Activated CD8-positive, alpha-beta memory T cell treated with anti-CD3 and anti-CD28 coated beads for 48 hours (primary cell): Measurements from ENCODE around the gene ATIC.

Experiments used
- DNase-seq, 3 experiments: peaks; one replicate each; pipeline ENCODE4 v3.0.0-alpha.2; 2020; ENCODE audit warnings: low read depth in 2 of 3, low spot score in 2 of 3

The ATIC gene

DNA sequence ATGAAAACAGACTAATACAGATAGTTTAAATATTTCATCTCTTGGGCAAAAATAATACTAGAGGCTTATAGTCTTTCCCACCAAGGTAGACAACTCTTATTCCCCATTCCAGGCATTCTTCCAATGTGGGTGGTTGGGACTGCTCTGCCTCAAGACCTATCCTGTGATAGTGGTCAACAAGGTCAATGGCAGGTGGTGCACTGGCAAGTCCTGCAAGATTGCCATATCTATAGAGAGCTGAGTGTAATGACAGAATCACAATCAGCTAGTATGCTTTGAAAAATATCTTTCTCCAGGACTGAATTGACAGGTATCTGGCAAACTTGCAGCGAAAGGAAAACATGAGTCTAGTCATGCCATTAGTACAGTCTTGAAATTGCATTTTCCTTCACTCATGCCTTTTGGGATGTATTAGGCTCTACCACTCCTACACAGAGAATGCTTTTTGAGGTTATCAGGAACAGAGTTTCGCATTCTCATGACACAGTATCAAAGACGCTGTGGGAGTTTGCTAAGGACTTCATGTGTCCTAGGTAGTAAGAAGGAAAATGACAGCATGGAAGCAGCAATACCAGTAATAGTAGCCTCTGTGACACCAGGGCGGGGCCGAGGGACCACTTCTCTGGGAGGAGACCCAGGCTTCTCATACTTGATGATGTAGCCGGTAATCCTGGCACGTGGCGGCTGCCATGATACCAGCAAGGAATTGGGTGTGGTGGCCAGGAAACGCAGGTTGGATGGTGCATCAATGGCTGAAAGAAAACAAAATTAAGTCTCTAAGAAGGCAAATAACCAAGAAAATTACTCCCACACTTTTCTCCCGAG is 63.0 kb downstream of the ATIC start:
- no peak for DNase-seq

DNA sequence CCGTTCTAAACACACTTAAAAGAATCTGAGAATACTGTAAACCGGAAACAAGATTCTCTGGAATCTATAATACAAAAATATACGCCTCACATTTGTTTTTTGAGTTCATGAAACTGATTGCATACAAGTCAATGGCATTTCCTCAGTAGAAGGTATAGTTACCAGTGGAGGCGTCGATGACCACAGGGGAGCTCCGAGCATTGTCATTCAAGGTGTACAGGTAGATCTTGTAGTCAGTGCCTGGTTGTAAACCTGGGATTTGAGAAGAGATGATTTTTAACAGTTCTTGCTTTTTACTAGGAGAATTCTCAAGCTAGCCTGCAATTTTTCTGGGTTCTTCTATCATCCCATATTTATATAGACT is 63.6 kb downstream of the ATIC start:
- no peak for DNase-seq

DNA sequence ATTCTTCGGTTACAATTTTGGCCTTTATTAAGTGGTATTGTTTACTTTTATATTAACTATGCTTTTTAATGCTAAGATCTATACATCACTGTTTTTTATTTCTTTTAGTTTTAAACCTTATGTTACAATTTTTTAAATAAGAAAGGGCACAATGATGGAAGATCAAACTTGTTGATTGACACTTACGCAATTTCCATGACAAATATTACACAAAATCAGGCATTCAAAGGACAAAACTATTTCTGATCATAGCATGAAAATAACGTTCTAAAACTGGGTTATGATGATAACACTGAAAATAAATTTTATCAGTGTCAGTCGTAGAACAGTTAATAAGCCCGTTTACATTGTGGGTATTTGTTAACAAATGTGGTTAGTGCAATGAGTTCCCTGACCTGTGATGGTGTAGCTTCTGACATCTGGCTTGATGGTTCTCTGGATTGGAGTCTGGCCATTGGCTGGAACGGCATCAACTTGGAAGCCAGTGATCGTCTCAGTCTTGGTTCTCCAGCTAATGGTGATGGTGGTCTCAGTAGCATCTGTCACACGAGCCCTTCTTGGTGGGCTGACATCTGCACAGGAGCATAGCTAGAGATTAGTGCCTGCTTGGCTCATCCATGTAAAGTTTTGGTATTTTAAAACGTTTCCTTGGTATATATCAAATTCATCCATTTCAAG is 64.4 kb downstream of the ATIC start:
- DNase-seq: no peak

DNA sequence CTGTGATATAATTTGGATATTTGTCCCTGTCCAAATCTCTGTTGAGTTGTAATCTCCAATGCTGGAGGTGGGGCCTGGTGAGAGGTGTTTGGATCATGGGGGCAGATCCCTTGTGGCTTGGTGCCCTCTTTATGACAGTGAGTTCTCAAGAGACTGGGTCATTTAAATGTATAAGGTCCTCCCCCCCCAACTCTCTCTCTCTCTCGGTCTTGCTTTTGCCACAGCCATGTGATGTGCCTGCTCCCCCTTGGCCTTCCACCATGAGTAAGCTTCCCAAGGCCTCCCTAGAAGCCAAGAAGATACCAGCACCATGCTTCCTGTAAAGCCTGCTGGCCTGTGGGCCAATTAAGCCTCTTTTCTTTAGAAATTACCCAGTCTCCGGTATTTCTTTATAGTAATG is 65.4 kb downstream of the ATIC start:
- no peak for DNase-seq

DNA sequence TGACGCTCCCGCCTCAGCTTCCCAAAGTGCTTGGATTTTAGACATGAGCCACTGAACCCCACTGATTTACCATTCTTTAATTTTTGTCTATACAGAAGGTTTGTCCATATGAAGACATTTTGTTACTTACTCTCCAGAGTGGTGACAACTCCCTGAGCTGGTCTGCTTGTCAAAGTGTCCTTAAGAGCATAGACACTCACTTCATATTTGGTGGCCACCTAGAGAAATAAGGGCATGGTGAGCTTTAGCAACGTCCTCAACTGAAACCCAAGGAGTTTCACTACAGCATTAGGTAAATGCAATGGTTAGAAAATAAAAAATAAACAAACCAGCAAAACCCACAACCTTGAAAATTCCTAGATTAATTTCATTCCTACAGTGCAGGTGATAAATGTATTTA is 66.2 kb downstream of the ATIC start:
- DNase-seq: no peak

DNA sequence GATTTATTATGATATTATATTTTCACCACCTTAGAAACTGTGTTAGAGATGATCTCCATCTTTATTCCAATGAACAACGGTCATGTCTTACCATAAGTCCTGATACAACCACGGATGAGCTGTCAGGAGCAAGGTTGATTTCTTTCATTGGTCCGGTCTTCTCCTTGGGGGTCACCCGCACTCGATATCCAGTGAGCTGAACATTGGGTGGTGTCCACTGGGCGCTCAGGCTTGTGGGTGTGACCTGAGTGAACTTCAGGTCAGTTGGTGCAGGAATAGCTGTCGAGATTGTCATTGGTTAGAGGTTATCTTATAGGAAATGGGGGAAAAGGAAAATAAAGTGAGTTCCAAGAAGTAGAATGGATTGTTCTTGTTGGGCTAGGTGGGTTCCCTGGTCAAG is 67.2 kb downstream of the ATIC start:
- DNase-seq: no peak

DNA sequence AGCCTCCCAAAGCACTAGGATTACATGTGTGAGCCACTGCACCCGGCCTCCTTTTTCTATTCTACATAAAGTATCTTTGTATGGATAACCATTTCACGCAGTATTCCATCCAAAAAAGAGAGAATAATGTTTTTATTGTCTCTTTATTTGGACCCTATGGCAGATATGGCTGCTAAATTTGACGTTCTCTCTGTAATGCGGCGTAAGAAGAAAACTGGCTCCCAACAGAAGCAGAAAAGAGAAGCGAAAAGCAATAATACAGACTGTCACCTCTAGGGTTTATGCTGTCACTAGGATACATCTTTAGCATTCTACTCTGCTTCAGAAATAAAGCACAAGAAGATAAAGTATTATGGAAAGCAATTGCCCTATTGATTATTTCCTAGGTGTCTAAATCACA is 68.1 kb downstream of the ATIC start:
- no peak for DNase-seq

DNA sequence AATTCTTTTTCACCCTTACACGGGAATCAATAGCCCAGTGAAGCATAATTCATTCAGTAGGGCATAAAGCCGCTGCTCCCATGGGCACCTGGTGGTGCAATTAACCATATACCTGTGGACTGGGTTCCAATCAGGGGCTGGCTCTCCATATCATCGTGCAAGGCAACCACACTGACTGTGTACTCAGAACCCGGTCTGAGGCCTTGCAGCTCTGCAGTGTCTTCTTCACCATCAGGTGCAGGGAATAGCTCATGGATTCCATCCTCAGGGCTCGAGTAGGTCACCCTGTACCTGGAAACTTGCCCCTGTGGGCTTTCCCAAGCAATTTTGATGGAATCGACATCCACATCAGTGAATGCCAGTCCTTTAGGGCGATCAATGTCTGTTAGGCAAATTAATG is 68.8 kb downstream of the ATIC start:
- no peak for DNase-seq

DNA sequence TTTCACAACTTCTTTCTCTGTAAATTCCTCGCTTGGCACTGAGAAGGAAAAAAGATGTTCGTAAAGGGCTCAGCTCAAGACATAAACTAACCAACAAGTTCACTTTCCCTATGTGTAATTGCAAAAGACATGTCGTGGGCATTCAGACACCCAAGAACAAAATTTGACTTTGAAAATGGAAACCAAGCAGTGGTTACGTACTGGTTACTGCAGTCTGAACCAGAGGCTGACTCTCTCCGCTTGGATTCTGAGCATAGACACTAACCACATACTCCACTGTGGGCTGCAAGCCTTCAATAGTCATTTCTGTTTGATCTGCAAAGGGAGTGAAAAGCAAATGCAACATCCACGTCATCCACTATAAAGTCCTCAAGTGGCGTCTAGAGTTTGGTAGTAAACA is 70.2 kb downstream of the ATIC start:
- no peak for DNase-seq

DNA sequence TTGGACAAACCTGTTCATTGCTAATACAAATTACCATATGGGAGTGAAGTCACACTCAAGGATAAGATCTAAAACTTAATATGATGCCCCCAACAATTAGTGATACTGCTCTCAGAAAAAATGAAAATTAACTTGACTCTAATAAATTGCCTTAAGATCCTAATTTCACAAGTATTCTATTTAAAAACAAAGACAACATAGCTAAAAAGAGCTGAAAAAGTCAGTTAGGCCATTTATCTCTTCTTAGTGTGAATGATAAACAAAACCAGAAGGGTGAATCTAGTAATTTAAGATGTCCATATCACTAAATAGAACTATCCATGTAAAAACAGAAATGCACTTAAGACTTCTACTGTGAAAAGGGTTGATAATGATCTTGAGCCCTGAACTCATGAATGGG is 70.6 kb downstream of the ATIC start:
- DNase-seq: no peak

DNA sequence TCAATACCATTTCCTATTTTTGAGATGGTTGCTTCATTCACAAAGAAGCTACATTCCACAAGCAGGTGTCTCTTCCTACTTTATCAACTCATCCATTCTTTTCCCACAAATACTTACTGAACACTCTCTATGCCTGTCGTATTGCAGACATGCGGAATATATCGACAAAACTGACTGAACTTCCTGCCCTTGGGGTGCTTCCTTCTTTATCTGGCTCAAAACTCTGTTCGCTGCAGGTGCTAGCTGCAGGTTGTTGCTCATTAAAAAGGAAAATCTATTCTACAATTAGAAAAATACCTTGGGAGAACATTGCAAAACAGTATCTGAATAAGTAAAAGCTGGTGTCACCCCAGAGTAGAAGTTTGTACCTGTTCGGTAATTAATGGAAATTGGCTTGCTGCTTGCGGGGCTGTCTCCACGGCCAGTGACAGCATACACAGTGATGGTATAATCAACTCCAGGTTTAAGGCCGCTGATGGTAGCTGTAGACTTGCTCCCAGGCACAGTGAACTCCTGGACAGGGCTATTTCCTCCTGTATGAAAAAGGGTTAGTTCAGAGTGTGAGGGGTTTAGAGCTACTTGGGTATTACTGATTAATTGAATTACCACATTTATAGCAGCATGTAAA is 71.9 kb downstream of the ATIC start:
- no peak for DNase-seq

DNA sequence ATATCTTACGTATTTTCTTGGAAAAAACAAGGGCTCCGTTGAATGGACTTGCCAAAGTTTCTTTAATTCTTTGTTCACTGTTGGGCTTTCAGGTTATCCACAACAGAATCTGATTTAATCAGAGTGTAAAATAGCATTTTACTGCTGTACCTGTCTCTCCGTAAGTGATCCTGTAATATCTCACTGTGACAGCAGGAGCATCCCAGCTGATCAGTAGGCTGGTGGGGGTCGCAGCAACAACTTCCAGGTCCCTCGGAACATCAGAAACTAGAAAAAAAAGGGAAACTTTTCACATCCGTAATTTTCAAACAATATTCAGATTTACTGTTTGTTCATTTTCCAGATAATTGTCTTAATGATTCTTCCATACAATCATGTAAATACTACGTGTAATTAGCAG is 72.9 kb downstream of the ATIC start:
- DNase-seq: no peak

DNA sequence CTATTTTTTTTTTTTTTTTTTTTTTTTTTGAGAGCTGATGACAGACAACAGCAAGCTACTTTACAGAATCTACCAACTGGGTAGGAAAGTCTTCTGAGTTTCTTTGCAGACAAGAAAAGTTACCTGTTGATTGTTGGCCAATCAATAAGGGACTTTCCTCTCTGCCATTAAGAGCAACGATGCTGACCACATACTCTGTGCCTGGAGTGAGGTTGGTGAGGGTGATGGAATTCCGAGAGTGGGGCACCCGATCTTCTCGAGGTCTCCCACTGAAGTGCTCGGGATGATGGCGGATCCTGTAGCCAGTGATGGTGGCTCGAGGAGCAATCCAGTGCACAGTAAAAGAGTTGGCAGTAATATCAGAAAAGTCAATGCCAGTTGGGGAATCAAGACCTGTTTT is 74.7 kb downstream of the ATIC start:
- DNase-seq: no peak

DNA sequence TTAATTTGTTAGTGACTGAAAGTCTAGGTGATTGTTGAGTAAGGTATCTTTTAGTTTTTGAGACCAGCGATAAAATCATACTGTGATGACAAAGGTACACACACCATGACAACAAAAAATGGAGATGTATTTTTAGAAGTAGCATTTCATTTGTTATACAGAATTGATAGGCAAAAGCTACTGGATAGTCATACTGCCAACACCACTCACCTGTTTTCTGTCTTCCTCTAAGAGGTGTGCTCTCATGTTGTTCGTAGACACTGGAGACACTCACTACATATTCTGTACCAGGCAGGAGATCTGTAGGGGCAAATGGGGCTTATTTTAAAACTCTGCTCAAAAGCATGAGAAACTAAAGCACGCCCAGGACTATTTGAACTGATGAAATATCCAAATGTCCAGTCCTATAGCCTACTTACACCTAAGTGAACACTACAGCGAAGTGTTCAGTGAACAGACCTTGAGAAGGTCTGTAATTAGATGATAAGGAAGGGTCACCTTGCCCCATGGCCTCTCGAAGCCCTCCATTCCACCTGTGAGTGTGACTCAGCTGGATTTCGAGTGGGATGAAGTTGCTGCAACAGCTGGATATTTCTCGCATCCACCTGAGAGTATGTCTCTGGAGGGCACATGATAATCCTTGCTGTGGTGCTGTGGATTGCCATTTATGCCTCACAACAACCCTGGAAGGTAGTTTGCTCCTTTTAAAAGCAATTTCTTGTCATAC is 76.3 kb downstream of the ATIC start:
- DNase-seq: no peak

DNA sequence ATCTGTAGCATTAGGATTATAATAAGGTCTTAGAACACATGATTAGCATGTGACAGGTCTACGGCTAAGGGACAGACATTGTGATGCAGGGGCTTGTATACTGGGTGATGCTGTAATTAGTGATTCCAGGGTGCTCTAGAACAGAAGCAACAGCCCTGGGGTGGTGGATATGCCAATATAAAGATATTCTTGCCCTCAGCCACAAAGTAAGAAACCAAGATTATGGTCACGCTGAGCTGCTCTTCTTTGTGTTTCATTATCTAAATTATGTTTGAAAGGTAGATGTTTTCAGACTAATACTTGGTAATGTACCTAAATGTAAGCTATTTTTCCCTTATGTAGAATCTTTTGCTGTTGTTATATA is 78.7 kb downstream of the ATIC start:
- DNase-seq: no peak

DNA sequence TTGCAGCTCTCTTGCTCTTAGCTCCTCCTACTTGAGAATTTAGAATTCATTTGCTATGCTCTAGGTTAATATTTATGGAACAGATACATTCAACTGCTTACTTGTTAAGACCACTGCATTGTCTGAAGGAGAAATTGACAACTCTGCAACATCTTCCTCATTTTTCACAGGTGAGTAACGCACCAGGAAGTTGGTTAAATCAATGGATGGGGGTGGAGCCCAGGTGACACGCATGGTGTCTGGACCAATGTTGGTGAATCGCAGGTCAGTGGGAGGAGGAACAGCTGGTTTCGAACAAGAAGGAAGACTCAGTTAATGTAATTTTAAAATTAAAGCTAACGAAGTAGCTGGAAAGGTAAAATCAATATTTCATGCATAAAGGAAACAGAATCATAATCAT is 79.7 kb downstream of the ATIC start:
- no peak for DNase-seq

DNA sequence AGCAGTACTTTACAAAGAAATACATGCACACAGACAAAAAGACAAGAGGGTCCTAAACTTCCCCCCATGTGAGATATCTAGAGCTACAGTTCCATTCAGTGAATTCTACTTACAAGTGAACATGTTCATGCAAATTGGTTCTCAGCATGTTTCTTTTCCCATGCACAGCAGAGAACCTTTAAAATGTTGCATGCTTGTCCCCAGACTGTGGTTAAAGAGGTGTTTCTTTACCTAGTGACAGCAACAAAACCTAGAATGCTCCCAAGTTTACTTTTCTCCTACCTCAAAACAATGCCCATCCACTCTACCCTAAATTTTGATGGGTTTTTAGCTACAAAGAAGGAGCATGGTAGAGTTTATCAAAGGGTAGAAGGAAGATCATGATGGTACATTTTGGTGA is 80.3 kb downstream of the ATIC start:
- DNase-seq: no peak

DNA sequence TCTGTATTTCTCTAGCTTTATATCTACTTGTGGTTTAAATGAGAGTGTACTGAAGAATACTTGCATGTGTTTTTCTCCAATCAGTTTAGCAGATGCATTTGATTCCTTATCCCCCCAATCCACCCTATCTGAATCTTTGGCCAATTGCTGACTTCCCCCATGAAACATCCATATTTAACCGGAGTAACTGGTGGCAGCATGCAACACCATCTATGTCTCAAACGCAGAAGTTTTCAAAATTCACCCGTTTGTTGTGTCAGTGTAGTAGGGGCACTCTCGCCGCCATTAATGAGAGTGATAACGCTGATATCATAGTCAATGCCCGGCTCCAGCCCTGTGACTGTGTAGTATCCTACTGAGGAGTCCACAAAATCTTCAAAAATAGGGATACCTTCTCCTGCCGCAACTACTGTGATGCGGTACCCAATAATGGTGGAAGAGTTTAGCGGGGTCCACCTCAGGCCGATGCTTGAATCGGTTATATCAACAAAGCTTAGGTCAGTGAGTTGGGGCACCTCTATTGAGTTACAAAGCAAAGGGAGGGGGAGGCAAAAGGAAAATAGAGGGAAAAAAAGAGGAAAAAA is 80.9 kb downstream of the ATIC start:
- no peak for DNase-seq

DNA sequence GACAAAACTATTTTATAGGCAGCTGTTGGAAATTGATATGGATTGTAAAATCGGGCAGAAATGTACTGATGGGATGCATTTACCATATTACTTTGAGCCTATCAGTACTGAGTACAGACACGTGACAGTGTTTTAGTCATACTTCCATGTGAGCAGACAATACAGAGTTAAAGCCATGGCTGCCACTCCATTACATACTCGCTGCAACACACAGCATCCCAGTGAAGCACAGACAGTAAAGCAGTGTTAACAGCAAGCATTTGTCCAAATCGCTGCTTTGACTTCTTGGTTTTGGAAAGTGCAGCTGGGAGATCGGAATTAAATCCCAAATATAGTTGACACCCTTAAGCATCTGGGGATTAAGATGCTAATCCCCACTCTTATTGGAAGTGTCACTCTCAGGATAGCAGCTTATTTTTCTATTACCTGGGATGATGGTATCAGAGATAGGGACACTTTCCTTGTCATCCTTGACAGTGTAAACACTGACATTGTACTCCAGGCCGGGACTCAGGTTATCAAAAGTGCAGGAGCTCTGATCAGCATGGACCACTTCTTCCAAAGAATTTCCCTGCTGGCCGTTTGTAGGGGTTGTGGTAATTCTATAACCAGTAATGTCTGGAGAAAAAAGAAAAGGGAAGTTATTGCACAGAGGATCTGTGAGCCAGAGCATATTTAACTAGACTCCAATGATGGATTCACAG is 82.4 kb downstream of the ATIC start:
- DNase-seq: no peak

DNA sequence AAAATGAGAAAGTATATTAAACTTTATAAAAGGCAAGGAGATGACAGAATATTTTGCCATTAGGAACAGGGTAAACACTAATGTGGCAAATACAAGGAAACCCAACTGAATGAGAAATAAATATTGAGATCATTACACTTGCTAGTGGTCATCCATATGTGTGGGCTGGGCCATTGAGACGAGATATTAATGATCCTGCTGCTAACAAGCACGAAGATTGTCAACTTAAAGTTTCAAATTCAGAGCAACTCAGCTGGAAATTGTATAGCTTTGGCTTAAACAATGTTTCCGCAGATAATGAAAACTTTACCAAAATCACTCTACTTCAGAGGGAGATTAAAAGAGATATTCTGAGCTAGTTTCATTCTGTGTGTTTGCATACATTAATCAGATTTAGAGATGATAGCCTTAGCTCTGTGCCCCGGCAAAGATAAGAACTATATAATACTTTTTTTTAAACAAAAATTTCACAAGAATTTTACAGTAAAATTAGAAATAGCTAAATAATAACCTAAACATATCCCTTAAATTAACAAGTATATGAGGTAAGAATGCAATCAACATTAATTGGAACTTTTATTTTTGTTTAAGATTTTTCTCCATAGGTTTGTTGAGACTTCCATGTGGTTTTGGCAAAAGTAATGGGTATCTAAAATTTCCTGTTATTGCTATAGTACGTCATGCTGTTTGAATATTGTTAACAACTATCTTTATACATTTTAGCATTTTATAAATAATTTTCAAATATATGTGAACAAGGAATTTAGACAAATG is 84.0 kb downstream of the ATIC start:
- no peak for DNase-seq
